Measurements from ENCODE around the gene ETFB. TPM values are rescaled to one million over a fixed set of nuclear protein-coding genes. Genes with fewer than 3 reads are reported as not detected.

The ETFB gene
- total RNA-seq, 1 experiment from 2014 or later: 204 TPM

GRCh38 chr19:51386882-51387520 is 20.8 kb upstream of the ETFB start:
- DNase-seq: no peak
- H3F3A ChIP-seq (ENCODE audit: insufficient read depth, low read depth): no peaks in the 10 kb centered on the region
- no peak overlapping the region for H3K4me2 ChIP-seq
- ChIA-PET CTCF (interaction anchor here (0.6 kb wide), 1 partner anchor 521 kb away, joined by 3 read pairs; no protein-coding TSS in a partner anchor), POLR2A (ENCODE audit: unreplicated experiment) (no interaction called here)
- no peak overlapping the region for H2AFZ ChIP-seq
- no peak overlapping the region for H3K27ac ChIP-seq
- no peaks in the 10 kb centered on the region for H3K27me3 ChIP-seq (ENCODE audit: insufficient read depth, low read depth)
- no peaks in the 10 kb centered on the region for H4K20me1 ChIP-seq (ENCODE audit: insufficient read depth)
- H3K79me2 ChIP-seq (ENCODE audit: low read depth): no peaks in the 10 kb centered on the region
- H3K9me2 ChIP-seq (ENCODE audit: insufficient read depth): no peaks in the 10 kb centered on the region
- H3K9me3 ChIP-seq (ENCODE audit: insufficient read depth, low read depth): no peaks in the 10 kb centered on the region
- no peaks in the 10 kb centered on the region for H3K36me3 ChIP-seq (ENCODE audit: low read depth)
- no TSS peak for BruUV-seq (replicated peaks)
- intact Hi-C loops (cut with micrococcal nuclease; ENCODE audit: unreplicated experiment): no loop called here
- no peak overlapping the region for H3K4me3 ChIP-seq
- TF ChIP-seq EZH2 (IDR thresholded peaks at IDR 0.05; ENCODE audit: low read depth) (no peak), CTCF (conservative IDR thresholded peaks at IDR 0.05) (no peak)
- H3K4me1 ChIP-seq (replicated peaks; ENCODE audit: insufficient read depth): no peaks in the 10 kb centered on the region

GRCh38 chr19:51382004-51382403 is 15.8 kb upstream of the ETFB start:
- H3K4me2 ChIP-seq: no peak overlapping the region
- intact Hi-C loops (cut with micrococcal nuclease; ENCODE audit: unreplicated experiment): no loop called here
- no peaks in the 10 kb centered on the region for H4K20me1 ChIP-seq (ENCODE audit: insufficient read depth)
- H3K4me3 ChIP-seq: no peak overlapping the region
- no peak overlapping the region for H2AFZ ChIP-seq
- no peak for DNase-seq
- no peaks in the 10 kb centered on the region for H3F3A ChIP-seq (ENCODE audit: insufficient read depth, low read depth)
- H3K4me1 ChIP-seq (replicated peaks; ENCODE audit: insufficient read depth): no peaks in the 10 kb centered on the region
- no peaks in the 10 kb centered on the region for H3K9me2 ChIP-seq (ENCODE audit: insufficient read depth)
- H3K9me3 ChIP-seq (ENCODE audit: insufficient read depth, low read depth): no peaks in the 10 kb centered on the region
- H3K36me3 ChIP-seq (ENCODE audit: low read depth): no peaks in the 10 kb centered on the region
- ChIA-PET CTCF (no interaction called here), POLR2A (ENCODE audit: unreplicated experiment) (no interaction called here)
- no TSS peak for BruUV-seq (replicated peaks)
- no peaks in the 10 kb centered on the region for H3K27me3 ChIP-seq (ENCODE audit: insufficient read depth, low read depth)
- no peaks in the 10 kb centered on the region for H3K79me2 ChIP-seq (ENCODE audit: low read depth)
- H3K27ac ChIP-seq: no peak overlapping the region
- no peak for TF ChIP-seq EZH2 (IDR thresholded peaks at IDR 0.05; ENCODE audit: low read depth)
- no peak for TF ChIP-seq CTCF (conservative IDR thresholded peaks at IDR 0.05)

DNA sequence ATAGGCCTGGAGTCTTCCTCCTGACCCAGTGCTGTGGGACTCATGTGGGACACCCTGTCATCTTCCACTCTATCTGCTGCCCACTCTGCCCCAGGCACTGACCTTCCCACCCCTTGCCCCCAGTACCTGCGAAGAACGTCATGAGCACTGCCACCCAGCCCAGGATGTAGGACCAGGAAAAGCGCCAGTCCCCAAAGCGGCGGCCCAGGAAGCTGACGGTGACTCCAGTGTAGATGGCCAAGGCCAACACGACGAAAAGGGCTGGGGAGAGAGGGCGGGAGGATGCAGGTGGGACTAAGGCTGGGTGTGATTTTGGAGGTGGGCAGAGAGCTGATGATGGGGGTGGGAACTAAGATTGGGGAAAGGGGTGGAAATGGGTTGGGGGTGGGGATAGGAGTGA is 14.2 kb upstream of the ETFB start:
- H3K4me2 ChIP-seq: no peak overlapping the region
- ChIA-PET CTCF (no interaction called here), POLR2A (ENCODE audit: unreplicated experiment) (no interaction called here)
- no peaks in the 10 kb centered on the region for H3K27me3 ChIP-seq (ENCODE audit: insufficient read depth, low read depth)
- no peak for DNase-seq
- H3K36me3 ChIP-seq (ENCODE audit: low read depth): no peaks in the 10 kb centered on the region
- no peaks in the 10 kb centered on the region for H3K9me2 ChIP-seq (ENCODE audit: insufficient read depth)
- TF ChIP-seq CTCF (conservative IDR thresholded peaks at IDR 0.05) (no peak), EZH2 (IDR thresholded peaks at IDR 0.05; ENCODE audit: low read depth) (no peak)
- H3K79me2 ChIP-seq (ENCODE audit: low read depth): no peaks in the 10 kb centered on the region
- no peaks in the 10 kb centered on the region for H3F3A ChIP-seq (ENCODE audit: insufficient read depth, low read depth)
- H3K4me3 ChIP-seq: no peak overlapping the region
- no TSS peak for BruUV-seq (replicated peaks)
- no peaks in the 10 kb centered on the region for H3K4me1 ChIP-seq (replicated peaks; ENCODE audit: insufficient read depth)
- intact Hi-C loops (cut with micrococcal nuclease; ENCODE audit: unreplicated experiment): no loop called here
- no peaks in the 10 kb centered on the region for H3K9me3 ChIP-seq (ENCODE audit: insufficient read depth, low read depth)
- H4K20me1 ChIP-seq (ENCODE audit: insufficient read depth): no peaks in the 10 kb centered on the region
- H2AFZ ChIP-seq: no peak overlapping the region
- no peak overlapping the region for H3K27ac ChIP-seq

Data from PC-9 (cell line).